ENCODE results near the gene DELE1.

GRCh38 chr5:141909212-141909611, 14.5 kb upstream of the DELE1 start:
- no peak for TF ChIP-seq CTCF (IDR thresholded peaks at IDR 0.05)
- TF ChIP-seq POLR2A (IDR thresholded peaks at IDR 0.05): no peak
